Prostate gland (tissue), 2 donors: Measurements from ENCODE around the gene ABCB1.

ENCODE experiments used
- CTCF ChIP-seq, 4 experiments: fragments of 200-600 bp in 2 of 4; fragments of 450-650 bp in 2 of 4; sonication (generic) in 2 of 4; IDR thresholded peaks; 1 replicate in 3 of 4; 2 replicates in 1 of 4; pipeline ENCODE4 v1.5.1; 2016 to 2019; ENCODE audit warnings: antibody characterized with exemption in 4 of 4, mild to moderate bottlenecking in 2 of 4, moderate library complexity in 2 of 4
- POLR2AphosphoS5 ChIP-seq: sonication (generic); formaldehyde crosslinking; IDR thresholded peaks from one replicate; pipeline ENCODE4 v1.6.1; 2017; ENCODE audit warnings: antibody characterized with exemption

- TF ChIP-seq CTCF (IDR thresholded peaks at IDR 0.05) (no peak), POLR2AphosphoS5 (no peak)
Observed at GRCh38 chr7:87459941-87460340, 140.7 kb downstream of the ABCB1 start.
